Stimulated activated CD4-positive, alpha-beta T cell treated with anti-CD3 and anti-CD28 coated beads, Interleukin-4, amount 100 ng/mL, for 48 hours (primary cell): Measurements from ENCODE around the gene SF3B1.
"Not testable (repeated sequence)": the region's sequence is repeated elsewhere in the genome, so short reads cannot be mapped to it uniquely, and the experiment has no call there.

Source experiments
- DNase-seq, 2 donors: peaks; one replicate each; pipeline ENCODE4 v3.0.0-alpha.2; 2020; ENCODE audit warnings: low read depth in 2 of 2

SF3B1 gene

DNA sequence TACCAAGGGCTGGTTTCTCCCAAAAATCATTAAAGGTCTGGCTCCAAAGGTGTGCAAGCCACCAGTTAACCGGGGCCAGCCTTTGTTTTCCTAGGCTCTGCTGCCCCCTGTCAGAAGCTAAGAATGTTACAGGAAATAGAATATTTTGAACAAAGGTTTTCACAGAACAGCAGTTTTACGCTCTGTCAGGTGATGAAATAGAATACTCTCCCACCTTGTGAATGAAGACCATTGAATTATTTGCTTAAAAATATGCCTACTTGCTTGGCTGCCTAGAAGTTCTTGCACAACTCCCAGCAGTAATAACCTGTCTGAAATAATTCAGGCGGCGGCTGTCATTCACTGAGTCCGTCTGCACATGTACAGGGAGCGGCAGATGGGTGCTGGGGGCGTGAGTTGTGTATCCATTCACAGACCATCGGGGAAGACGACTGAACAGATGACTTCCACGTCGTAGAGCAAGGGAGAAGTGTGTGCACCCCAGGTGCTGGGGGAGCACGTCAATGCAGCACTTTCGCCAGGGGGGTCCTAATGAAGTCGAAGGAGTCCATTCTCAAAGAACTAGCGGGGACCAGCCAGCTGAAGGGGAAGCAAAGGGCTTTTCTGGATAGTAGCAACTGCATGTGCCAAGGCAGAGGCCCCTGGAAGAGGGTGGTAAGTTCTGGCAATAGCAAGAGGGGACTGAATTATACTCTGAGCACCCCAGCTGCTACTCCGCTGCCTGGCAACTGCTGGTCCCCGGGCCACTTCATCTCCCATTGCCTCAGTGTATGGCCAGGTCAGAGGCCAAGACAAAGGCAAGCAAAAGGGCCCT, 56.1 kb downstream of the SF3B1 start:
- DNase-seq = peak; percentile 44 to 47

GRCh38 chr2:197378086-197378485, 56.7 kb downstream of the SF3B1 start:
- no peak for DNase-seq

DNA sequence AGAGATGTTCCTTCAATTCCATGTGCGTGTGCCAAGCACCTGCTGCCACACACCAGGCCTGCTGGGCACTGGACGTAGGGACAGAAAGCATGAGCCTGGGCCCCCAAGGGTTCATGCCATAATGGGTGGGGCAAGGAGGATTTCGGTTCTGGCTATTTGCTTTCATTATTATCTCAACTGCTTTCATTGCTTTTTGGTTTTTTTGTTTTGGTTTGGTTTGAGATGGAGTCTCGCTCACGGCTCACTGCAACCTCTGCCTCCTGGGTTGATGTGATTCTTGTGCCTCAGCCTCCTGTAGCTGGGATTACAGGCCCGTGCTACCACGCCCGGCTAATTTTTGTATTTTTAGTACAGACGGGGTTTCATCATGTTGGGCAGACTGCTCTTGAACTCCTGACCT, 57.2 kb downstream of the SF3B1 start:
- no peak for DNase-seq

GRCh38 chr2:197372592-197372991, 62.2 kb downstream of the SF3B1 start:
- no peak for DNase-seq

DNA sequence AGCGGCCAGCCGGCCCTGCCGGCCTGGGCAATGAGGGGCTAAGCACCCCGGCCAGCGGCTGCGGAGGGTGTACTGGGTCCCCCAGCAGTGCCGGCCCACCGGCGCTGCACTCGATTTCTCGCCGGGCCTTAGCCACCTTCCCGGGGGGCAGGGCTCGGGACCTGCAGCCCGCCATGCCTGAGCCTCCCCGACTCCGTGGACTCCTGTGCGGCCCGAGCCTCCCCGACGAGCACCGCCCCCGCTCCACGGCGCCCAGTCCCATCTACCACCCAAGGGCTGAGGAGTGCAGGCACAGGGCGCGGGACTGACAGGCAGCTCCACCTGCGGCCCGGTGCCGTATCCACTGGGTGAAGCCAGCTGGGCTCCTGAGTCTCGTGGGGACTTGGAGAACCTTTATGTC, 64.2 kb downstream of the SF3B1 start:
- DNase-seq = not testable (repeated sequence)

DNA sequence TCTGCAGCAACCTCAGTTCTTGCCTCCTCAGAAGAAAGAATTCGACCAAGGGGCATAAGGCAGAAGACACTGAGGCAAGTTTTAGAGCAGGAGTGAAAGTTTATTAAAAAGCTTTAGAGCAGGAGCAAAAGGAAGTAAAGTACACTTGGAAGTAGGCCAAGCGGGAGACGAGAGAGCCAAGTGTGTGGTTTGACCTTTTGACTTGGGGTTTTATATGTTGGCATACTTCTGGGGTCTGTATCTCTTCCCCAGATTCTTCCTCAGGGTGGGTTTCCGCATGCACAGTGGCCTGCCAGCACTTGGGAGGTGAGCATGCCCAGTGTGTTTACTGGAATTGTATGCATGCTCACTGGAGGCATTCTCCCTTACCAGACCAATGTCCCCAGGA, 64.9 kb downstream of the SF3B1 start:
- no peak for DNase-seq

- no peak for DNase-seq
Measured at GRCh38 chr2:197369228-197369932, 65.4 kb downstream of the SF3B1 start.

- DNase-seq = no peak
Measured at GRCh38 chr2:197368412-197368811, 66.4 kb downstream of the SF3B1 start.

DNA sequence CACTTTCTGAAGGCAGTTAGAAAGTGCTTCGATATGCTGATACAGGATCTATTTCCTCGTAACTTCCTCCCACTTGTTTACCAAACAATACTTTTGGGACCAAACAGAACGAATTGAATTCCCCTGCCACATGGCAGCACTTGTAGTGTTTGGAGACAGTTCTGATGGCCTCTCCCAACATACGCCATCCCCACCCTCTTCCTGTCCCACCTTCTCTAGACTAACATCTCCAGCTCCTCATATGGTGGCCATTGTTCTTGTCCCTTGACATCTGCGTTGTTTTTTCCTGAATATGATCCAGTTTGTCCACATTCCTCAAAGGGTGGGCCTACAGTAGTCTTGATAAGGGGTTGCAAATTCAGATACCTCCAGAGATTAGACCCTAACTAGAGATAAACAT, 70.8 kb downstream of the SF3B1 start:
- DNase-seq = no peak

DNA sequence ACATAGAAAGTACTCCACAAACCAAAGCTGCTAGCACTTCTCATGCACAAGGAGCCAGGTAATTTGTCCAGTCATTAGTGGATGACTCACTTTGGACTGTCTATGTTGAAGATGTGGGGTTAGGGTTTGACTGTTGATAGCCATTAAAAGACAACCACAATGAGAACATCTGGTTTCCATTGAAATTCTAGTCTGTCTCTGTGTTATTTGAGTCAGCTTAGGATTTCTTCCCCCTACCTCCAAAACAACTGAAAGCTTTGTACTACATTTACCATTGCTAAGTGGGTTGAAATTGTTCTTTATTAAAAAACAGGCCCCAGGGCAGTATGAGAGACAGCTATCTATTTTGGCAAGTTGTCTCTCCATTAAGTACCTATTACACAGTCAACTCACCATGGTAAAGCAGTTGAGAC, 74.1 kb downstream of the SF3B1 start:
- DNase-seq = no peak

DNA sequence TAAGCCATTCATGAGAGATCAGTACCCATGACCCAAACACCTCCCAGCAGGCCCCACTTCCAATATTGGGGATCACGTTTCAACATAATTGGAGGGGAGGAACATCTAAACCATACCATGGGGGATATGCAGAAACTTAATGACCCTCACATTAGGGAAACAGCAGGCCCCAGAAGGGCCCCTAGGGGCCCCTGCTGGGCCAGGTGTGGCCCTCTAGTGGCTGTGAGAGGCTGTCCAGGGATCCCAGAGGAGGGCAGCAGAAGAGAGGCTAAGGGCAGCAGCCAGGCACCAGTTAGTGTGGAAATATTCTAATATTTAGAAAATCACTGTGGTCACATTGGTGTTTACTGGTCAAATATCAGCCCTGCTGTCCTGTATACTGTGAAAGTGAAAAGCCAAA, 75.0 kb downstream of the SF3B1 start:
- DNase-seq = no peak

GRCh38 chr2:197358931-197359330, 75.9 kb downstream of the SF3B1 start:
- no peak for DNase-seq

DNA sequence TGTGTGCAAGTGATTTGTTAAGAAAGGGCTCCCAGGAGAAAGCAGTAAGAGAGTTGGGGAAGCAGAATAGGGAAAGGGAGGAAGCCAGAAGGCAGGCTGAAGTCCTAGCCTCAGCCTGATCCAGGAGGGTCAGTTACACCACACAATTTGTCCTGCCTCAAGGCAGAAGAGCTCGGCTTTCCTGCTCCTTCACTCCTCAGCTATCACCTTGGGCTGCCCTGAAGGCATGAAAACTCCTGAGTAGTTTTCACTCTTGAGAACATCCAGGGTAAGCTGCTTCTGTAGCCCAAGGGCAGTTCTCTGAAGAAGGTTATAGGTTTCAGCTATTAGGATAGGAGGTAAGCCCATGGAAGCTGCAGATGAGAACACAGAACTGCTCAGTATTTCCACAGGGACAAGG, 76.8 kb downstream of the SF3B1 start:
- no peak for DNase-seq

GRCh38 chr2:197356136-197356535, 78.7 kb downstream of the SF3B1 start:
- DNase-seq = no peak

GRCh38 chr2:197354169-197354558, 80.7 kb downstream of the SF3B1 start:
- DNase-seq = no peak

DNA sequence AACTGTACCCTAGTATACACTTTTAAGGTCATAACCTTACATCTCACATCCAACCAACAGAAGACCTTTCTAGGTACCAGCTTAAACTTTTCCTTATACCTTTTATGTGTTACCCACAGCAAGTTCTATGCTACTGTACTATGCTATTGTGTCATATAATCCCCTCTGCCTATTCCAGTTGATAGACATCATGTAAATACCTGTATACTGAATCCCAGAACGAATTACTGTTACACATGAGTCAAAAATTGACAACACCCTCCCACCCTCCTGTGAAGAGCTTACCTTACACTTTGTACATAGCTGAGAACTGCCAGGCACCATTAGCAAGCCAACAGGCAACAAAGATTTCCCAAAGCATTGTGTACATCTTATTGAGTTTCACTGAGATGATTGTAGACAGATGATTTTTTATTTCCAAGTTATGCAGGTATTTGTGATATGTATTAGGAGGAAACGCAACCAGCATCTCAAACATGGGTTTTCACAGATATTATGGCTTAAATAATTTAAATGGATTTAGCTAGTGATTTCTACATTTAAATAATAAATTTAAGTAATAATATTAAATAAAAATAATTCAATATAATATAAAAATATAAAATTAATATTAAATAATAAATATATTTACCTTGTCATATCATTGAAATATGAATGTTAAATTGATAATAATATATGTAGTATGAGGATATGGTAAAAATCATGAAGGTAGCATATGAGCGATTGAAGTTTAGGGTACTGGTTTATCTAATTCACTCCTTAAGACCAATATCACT, 81.2 kb downstream of the SF3B1 start:
- no peak for DNase-seq

- no peak for DNase-seq
Measured at GRCh38 chr2:197349699-197350098, 85.1 kb downstream of the SF3B1 start.

GRCh38 chr2:197348721-197349360, 86.0 kb downstream of the SF3B1 start:
- DNase-seq = no peak

DNA sequence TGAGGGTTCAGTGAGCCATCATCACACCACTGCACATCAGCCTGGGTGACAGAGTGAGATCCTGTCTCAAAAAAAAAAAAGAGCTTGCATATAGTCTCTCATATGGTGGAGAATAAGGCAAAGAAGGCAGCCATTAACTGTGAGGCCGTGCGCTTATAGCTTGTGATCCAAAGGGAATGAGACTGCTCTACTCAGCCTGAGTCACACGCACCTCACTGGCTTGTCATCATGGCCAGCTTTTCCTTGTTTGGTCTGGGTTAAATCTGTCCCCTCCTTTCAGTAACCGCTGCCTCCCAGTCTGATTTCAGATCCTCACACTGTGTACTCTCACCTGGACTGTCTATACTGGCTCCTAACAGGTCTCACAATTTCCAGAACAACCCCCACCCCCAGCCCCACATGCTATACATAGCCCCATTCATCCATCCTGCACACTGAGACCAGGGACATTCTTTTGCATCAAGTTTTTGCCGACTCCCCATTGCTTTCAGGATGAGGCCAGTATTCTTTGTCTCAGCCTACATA, 88.9 kb downstream of the SF3B1 start:
- DNase-seq = no peak

DNA sequence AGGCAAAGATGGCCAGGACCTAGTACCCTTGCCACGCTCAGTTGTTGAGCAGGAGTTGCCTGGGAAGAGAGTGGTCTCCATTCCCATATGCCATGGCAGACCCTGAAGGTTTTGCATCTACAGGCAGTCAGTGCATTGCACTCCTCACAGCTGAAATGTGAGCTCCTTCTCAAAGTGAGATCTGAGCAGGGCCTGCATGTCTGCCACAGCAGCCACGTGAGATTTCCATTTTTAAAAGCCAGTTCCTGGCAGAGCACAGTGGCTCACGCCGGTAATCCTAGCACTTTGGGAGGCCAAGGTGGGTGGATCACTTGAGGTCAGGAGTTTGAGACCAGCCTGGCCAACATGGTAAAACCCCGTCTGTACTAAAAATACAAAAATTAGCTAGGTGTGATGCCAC, 90.9 kb downstream of the SF3B1 start:
- DNase-seq = not testable (repeated sequence)

- no peak for DNase-seq
Measured at GRCh38 chr2:197340591-197340990, 94.2 kb downstream of the SF3B1 start.
